Duodenal mucosa (tissue), 2 donors: Measurements from ENCODE around the gene DCAF5.

Source experiments
- H3K27ac ChIP-seq: one replicate; pipeline ENCODE4 v1.7.0; 2013; ENCODE audit warnings: low read depth, low read length
- H3K27me3 ChIP-seq, 2 donors: one replicate each; pipeline ENCODE4 v1.7.0; 2013; ENCODE audit warnings: low read length in 2 of 2, control low read depth in 1 of 2; ENCODE audit not compliant: insufficient read depth in 2 of 2, control insufficient read depth in 1 of 2
- H3K36me3 ChIP-seq, 2 donors: one replicate each; pipeline ENCODE4 v1.7.0; 2013; ENCODE audit warnings: low read length in 2 of 2, control low read depth in 1 of 2; ENCODE audit not compliant: insufficient read depth in 2 of 2, control insufficient read depth in 1 of 2
- H3K4me1 ChIP-seq, 2 donors: one replicate each; pipeline ENCODE4 v1.7.0; 2013; ENCODE audit warnings: low read length in 2 of 2, control low read depth in 1 of 2; ENCODE audit not compliant: insufficient read depth in 2 of 2, control insufficient read depth in 1 of 2
- H3K4me3 ChIP-seq, 2 donors: one replicate each; pipeline ENCODE4 v1.7.0; 2013; ENCODE audit warnings: low read length in 2 of 2, low read depth in 1 of 2
- H3K9ac ChIP-seq, 2 donors: one replicate each; pipeline ENCODE4 v1.7.0; 2013; ENCODE audit warnings: low read length in 2 of 2, low read depth in 1 of 2
- H3K9me3 ChIP-seq, 2 donors: one replicate each; pipeline ENCODE4 v1.7.0; 2013; ENCODE audit warnings: low read length in 2 of 2, control low read depth in 1 of 2; ENCODE audit not compliant: control insufficient read depth in 1 of 2

DCAF5 gene

GRCh38 chr14:69090187-69090789, 62.6 kb downstream of the DCAF5 start:
- H3K27me3 ChIP-seq = no peaks in the 10 kb centered on the region
- no peaks in the 10 kb centered on the region for H3K9me3 ChIP-seq
- no peak overlapping the region for H3K9ac ChIP-seq
- H3K4me1 ChIP-seq = peaks cover 0 to 6% of the 10 kb centered on the region in 2 donors
- H3K27ac ChIP-seq = no peak overlapping the region
- H3K36me3 ChIP-seq = peaks cover 12 to 34% of the 10 kb centered on the region in 2 donors
- H3K4me3 ChIP-seq = no peak overlapping the region

GRCh38 chr14:69089046-69089445, 63.9 kb downstream of the DCAF5 start:
- H3K27ac ChIP-seq = no peak overlapping the region

GRCh38 chr14:69088586-69088985, 64.3 kb downstream of the DCAF5 start:
- Histone ChIP-seq H3K27ac (no peak overlapping the region), H3K4me1 (peaks cover 0 to 6% of the 10 kb centered on the region in 2 donors), H3K9me3 (no peaks in the 10 kb centered on the region), H3K36me3 (peaks cover 12 to 44% of the 10 kb centered on the region in 2 donors), H3K4me3 (no peak overlapping the region), H3K9ac (no peak overlapping the region), H3K27me3 (no peaks in the 10 kb centered on the region)

More at GRCh38 chr14:69089046-69089445, 63.9 kb downstream of the DCAF5 start:
- H3K36me3 ChIP-seq = peaks cover 12 to 41% of the 10 kb centered on the region in 2 donors
- no peaks in the 10 kb centered on the region for H3K27me3 ChIP-seq
- no peaks in the 10 kb centered on the region for H3K9me3 ChIP-seq
- no peak overlapping the region for H3K9ac ChIP-seq
- H3K4me1 ChIP-seq = peaks cover 0 to 6% of the 10 kb centered on the region in 2 donors
- H3K4me3 ChIP-seq = no peak overlapping the region

GRCh38 chr14:69087061-69087461, 65.9 kb downstream of the DCAF5 start:
- no peaks in the 10 kb centered on the region for H3K27me3 ChIP-seq
- H3K9me3 ChIP-seq = no peaks in the 10 kb centered on the region
- no peak overlapping the region for H3K27ac ChIP-seq
- H3K4me3 ChIP-seq = no peak overlapping the region
- H3K4me1 ChIP-seq = peaks cover 0 to 8% of the 10 kb centered on the region in 2 donors
- H3K9ac ChIP-seq = no peak overlapping the region
- H3K36me3 ChIP-seq = peaks cover 12 to 47% of the 10 kb centered on the region in 2 donors

- peaks cover 9 to 48% of the 10 kb centered on the region in 2 donors for H3K36me3 ChIP-seq
These were observed 66.4 kb downstream of the DCAF5 start for GRCh38 chr14:69086537-69086936.

GRCh38 chr14:69084023-69084422, 68.9 kb downstream of the DCAF5 start:
- H3K9me3 ChIP-seq = no peaks in the 10 kb centered on the region
- peaks cover 4 to 25% of the 10 kb centered on the region in 2 donors for H3K4me1 ChIP-seq
- H3K27ac ChIP-seq = no peak overlapping the region
- H3K9ac ChIP-seq = no peak overlapping the region
- no peaks in the 10 kb centered on the region for H3K27me3 ChIP-seq
- H3K4me3 ChIP-seq = no peak overlapping the region
- peaks cover 0 to 36% of the 10 kb centered on the region in 2 donors for H3K36me3 ChIP-seq

More at GRCh38 chr14:69086537-69086936, 66.4 kb downstream of the DCAF5 start:
- Histone ChIP-seq H3K9ac (no peak overlapping the region), H3K9me3 (no peaks in the 10 kb centered on the region), H3K4me1 (peaks cover 0 to 14% of the 10 kb centered on the region in 2 donors), H3K27ac (no peak overlapping the region), H3K4me3 (no peak overlapping the region), H3K27me3 (no peaks in the 10 kb centered on the region)

- Histone ChIP-seq H3K27me3 (no peaks in the 10 kb centered on the region), H3K4me1 (peaks cover 4 to 28% of the 10 kb centered on the region in 2 donors), H3K27ac (no peak overlapping the region), H3K36me3 (peaks cover 0 to 37% of the 10 kb centered on the region in 2 donors), H3K9me3 (no peaks in the 10 kb centered on the region), H3K4me3 (no peak overlapping the region), H3K9ac (no peak overlapping the region)
These were observed 69.7 kb downstream of the DCAF5 start for GRCh38 chr14:69083181-69083580.

GRCh38 chr14:69081271-69081670, 71.6 kb downstream of the DCAF5 start:
- Histone ChIP-seq H3K4me3 (no peak overlapping the region), H3K9me3 (no peaks in the 10 kb centered on the region), H3K4me1 (peaks cover 4 to 21% of the 10 kb centered on the region in 2 donors), H3K27me3 (no peaks in the 10 kb centered on the region), H3K27ac (no peak overlapping the region), H3K36me3 (peaks cover 0 to 25% of the 10 kb centered on the region in 2 donors), H3K9ac (no peak overlapping the region)

- peaks cover 4 to 21% of the 10 kb centered on the region in 2 donors for H3K4me1 ChIP-seq
- no peak overlapping the region for H3K27ac ChIP-seq
- H3K27me3 ChIP-seq = no peaks in the 10 kb centered on the region
- no peaks in the 10 kb centered on the region for H3K9me3 ChIP-seq
- peaks cover 0 to 30% of the 10 kb centered on the region in 2 donors for H3K36me3 ChIP-seq
- H3K9ac ChIP-seq = no peak overlapping the region
- H3K4me3 ChIP-seq = no peak overlapping the region
These were observed 73.2 kb downstream of the DCAF5 start for GRCh38 chr14:69079747-69080146.

GRCh38 chr14:69079188-69079742, 73.7 kb downstream of the DCAF5 start:
- peaks cover 4 to 21% of the 10 kb centered on the region in 2 donors for H3K4me1 ChIP-seq
- no peak overlapping the region for H3K9ac ChIP-seq
- no peak overlapping the region for H3K27ac ChIP-seq
- H3K4me3 ChIP-seq = no peak overlapping the region
- no peaks in the 10 kb centered on the region for H3K27me3 ChIP-seq
- peaks cover 0 to 30% of the 10 kb centered on the region in 2 donors for H3K36me3 ChIP-seq
- H3K9me3 ChIP-seq = no peaks in the 10 kb centered on the region
